Measurements from ENCODE around the gene ERRFI1.

Gene ERRFI1

GRCh38 chr1:8023995-8024313 is 2.2 kb downstream of the ERRFI1 start:
- no peak for FAIRE-seq
- no peak for DNase-seq (ENCODE audit: insufficient read length, low spot score)
- no peak for TF ChIP-seq CTCF (IDR thresholded peaks at IDR 0.05; ENCODE audit: insufficient read depth, missing control alignments)

- FAIRE-seq (no peak), DNase-seq (ENCODE audit: insufficient read length, low spot score) (no peak)
- no peak for TF ChIP-seq CTCF (IDR thresholded peaks at IDR 0.05; ENCODE audit: insufficient read depth, missing control alignments)
These were observed 2.7 kb downstream of the ERRFI1 start for GRCh38 chr1:8023287-8023994.

- FAIRE-seq (no peak), DNase-seq (ENCODE audit: insufficient read length, low spot score) (no peak)
- no peak for TF ChIP-seq CTCF (IDR thresholded peaks at IDR 0.05; ENCODE audit: insufficient read depth, missing control alignments)
These were observed 3.5 kb downstream of the ERRFI1 start for GRCh38 chr1:8022395-8023286.

- FAIRE-seq (no peak), DNase-seq (ENCODE audit: insufficient read length, low spot score) (no peak)
- TF ChIP-seq CTCF (IDR thresholded peaks at IDR 0.05; ENCODE audit: insufficient read depth, missing control alignments) = no peak
These were observed 4.3 kb downstream of the ERRFI1 start for GRCh38 chr1:8021676-8022266.

GRCh38 chr1:8020032-8020431 is 6.1 kb downstream of the ERRFI1 start:
- no peak for DNase-seq (ENCODE audit: insufficient read length, low spot score)
- FAIRE-seq = no peak
- TF ChIP-seq CTCF (IDR thresholded peaks at IDR 0.05; ENCODE audit: insufficient read depth, missing control alignments) = no peak

- TF ChIP-seq CTCF (IDR thresholded peaks at IDR 0.05; ENCODE audit: insufficient read depth, missing control alignments) = no peak
- FAIRE-seq (no peak), DNase-seq (ENCODE audit: insufficient read length, low spot score) (no peak)
These were observed 6.9 kb downstream of the ERRFI1 start for GRCh38 chr1:8019229-8019620.
